PC-9 (cell line): ENCODE measurements around the gene GLIPR1L2.

ENCODE experiments used
- CTCF ChIP-seq: fragments of 200-600 bp; sonication (generic); conservative IDR thresholded peaks from 2 replicates; pipeline ENCODE4 v1.6.1; 2017; ENCODE audit warnings: mixed run types, antibody characterized with exemption, mild to moderate bottlenecking, moderate library complexity
- EZH2 ChIP-seq: fragments of 200-600 bp; sonication (generic); IDR thresholded peaks from 2 replicates; pipeline ENCODE4 v1.8.0; 2017; ENCODE audit warnings: antibody characterized with exemption, low read depth

GRCh38 chr12:75389706-75390105, 1.2 kb upstream of the GLIPR1L2 start:
- TF ChIP-seq CTCF (no peak), EZH2 (no peak)
